22Rv1 (cell line): ENCODE measurements around the gene AIFM2.

Source experiments
- H3K27ac ChIP-seq: fragments of 450-650 bp; 2 replicates; pipeline ENCODE4 v1.5.1; 2017
- CTCF ChIP-seq: fragments of 450-650 bp; IDR thresholded peaks from 2 replicates; pipeline ENCODE4 v1.5.1; 2017; ENCODE audit warnings: mild to moderate bottlenecking
- ZFX ChIP-seq: fragments of 450-650 bp; IDR thresholded peaks from 2 replicates; pipeline ENCODE4 v1.6.1; 2017; ENCODE audit warnings: antibody characterized with exemption, borderline replicate concordance

The AIFM2 gene

GRCh38 chr10:70068925-70069324, 63.7 kb downstream of the AIFM2 start:
- TF ChIP-seq CTCF (no peak), ZFX (no peak)
- H3K27ac ChIP-seq: no peak overlapping the region

GRCh38 chr10:70067586-70067985, 65.0 kb downstream of the AIFM2 start:
- no peak for TF ChIP-seq CTCF
- no peak for TF ChIP-seq ZFX
- H3K27ac ChIP-seq: no peak overlapping the region

GRCh38 chr10:70066190-70066589, 66.4 kb downstream of the AIFM2 start:
- H3K27ac ChIP-seq: no peak overlapping the region
- no peak for TF ChIP-seq ZFX
- TF ChIP-seq CTCF: no peak

GRCh38 chr10:70064486-70064885, 68.1 kb downstream of the AIFM2 start:
- TF ChIP-seq ZFX: no peak
- no peak for TF ChIP-seq CTCF
- no peak overlapping the region for H3K27ac ChIP-seq

GRCh38 chr10:70063418-70064098, 69.1 kb downstream of the AIFM2 start:
- no peak overlapping the region for H3K27ac ChIP-seq
- TF ChIP-seq ZFX (no peak), CTCF (no peak)
